Fibroblast of skin of scalp (primary cell): ENCODE measurements around the gene SLC2A6.

ENCODE experiments used
- DNase-seq: peaks from one replicate; pipeline ENCODE4 v3.0.0-alpha.2; 2013

Gene SLC2A6

GRCh38 chr9:133476036-133476931 lies 2.6 kb downstream of the SLC2A6 start:
- DNase-seq: no peak

GRCh38 chr9:133475292-133476012 lies 3.4 kb downstream of the SLC2A6 start:
- DNase-seq: no peak

GRCh38 chr9:133474853-133475252 lies 4.0 kb downstream of the SLC2A6 start:
- DNase-seq: no peak

GRCh38 chr9:133474215-133474614 lies 4.7 kb downstream of the SLC2A6 start:
- DNase-seq: no peak

GRCh38 chr9:133473743-133474142 lies 5.2 kb downstream of the SLC2A6 start:
- DNase-seq: no peak

GRCh38 chr9:133472753-133473378 lies 6.0 kb downstream of the SLC2A6 start:
- DNase-seq: no peak

GRCh38 chr9:133472277-133472645 lies 6.6 kb downstream of the SLC2A6 start:
- DNase-seq: no peak

GRCh38 chr9:133471551-133472276 lies 7.2 kb downstream of the SLC2A6 start:
- no peak for DNase-seq

- DNase-seq: no peak
Measured at GRCh38 chr9:133470988-133471387, 7.9 kb downstream of the SLC2A6 start.

- no peak for DNase-seq
Measured at GRCh38 chr9:133470427-133470924, 8.4 kb downstream of the SLC2A6 start.

- no peak for DNase-seq
Measured at GRCh38 chr9:133468777-133469421, 10.0 kb downstream of the SLC2A6 start.

GRCh38 chr9:133468374-133468773 lies 10.5 kb downstream of the SLC2A6 start:
- no peak for DNase-seq

GRCh38 chr9:133467101-133467500 lies 11.8 kb downstream of the SLC2A6 start:
- no peak for DNase-seq

GRCh38 chr9:133465984-133466383 lies 12.9 kb downstream of the SLC2A6 start:
- no peak for DNase-seq

- DNase-seq: no peak
Measured at GRCh38 chr9:133464638-133465037, 14.3 kb downstream of the SLC2A6 start.

- DNase-seq: no peak
Measured at GRCh38 chr9:133463864-133464615, 14.9 kb downstream of the SLC2A6 start.

GRCh38 chr9:133463234-133463863 lies 15.6 kb downstream of the SLC2A6 start:
- no peak for DNase-seq

GRCh38 chr9:133461975-133462374 lies 16.9 kb downstream of the SLC2A6 start:
- no peak for DNase-seq

- DNase-seq: no peak
Measured at GRCh38 chr9:133460405-133461175, 18.3 kb downstream of the SLC2A6 start.
